ENCODE results near the gene PANX2.

The PANX2 gene

DNA sequence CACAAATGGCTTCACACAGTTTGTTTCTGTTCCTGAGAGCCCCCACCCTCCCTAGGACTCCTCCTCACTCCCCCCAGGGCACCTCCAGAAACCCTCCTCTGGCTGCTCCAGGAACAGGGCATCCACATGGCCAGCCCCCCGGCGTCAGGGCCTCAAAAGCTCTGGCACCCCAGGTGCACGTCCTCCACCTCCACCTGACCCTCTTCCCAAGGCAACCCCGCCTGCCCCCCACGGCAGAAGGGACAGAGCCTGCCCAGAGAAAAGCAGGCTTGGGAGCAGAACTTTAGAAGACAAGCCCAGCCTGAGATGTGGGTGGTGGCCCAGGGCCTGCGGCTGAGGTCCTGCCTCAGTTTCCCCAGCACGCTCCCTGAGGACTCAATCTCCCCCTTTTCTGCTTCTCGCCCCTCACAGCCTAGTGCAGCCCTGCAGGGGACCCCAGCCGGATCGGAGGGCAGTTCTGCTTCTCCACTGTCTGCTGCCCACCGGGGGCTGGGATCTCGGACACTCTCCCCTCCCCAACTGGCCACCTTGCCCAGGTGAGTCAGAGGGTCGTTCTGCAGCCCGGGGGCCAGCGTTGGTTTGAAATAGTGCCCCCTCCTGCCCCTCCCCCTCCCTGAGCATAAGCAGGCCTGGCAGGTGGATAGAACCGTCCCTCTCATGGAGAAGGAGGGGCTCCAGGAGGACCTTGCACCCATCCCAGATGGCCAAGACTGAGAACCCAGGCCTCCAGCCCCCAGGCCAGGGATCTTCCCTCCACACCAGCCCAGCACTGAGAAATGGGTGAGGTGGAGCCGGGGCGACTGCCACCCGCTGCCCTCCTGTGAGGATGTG lies 12.8 kb downstream of the PANX2 start:
- DNase-seq: no peak

DNA sequence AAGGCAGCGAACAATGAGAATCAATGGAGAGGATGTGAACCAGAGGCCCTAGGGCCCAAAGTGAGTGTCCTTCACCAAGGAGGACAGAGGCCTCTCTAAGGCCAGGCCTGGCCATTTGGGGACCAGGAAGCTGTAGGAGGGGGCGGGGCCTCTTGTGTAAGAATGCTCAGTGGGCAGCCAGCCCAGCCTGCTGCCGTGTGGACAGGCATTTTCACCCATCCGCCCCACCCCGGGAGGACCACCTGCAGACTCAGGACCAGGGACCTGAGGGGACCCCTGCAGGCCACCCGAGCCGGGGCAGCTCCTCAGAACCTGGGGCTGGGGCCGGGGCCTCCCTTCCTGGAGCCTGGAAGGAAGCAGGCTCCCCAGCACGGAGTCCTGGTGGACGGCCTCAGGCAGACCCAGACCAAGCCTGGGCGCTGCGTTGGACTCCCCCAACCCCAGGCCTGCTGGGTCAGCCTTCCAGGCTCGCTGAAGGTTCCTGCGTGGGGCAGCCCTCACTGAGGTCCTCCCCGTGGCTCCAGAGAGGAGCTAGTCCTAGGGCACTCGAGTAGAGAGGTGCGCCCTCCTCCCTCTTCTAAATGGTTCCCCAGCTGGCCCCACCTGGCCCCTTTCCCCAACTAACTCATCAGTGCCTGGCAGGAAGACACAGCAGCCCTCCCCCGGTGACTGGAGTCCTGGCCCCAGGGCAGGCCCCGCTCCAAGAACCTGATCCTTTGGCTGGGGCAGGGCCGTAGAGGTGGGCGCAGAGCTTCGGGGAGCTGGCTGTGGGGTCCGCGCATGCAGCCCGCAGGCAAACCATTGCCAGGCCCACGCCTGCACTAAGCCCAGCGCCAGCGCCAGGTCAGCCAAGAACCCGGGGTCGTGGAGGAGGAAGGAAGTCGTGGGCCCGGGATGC lies 13.7 kb downstream of the PANX2 start:
- peak in 4 of 58 donors; percentile 26 to 55 (median 37) for DNase-seq

DNA sequence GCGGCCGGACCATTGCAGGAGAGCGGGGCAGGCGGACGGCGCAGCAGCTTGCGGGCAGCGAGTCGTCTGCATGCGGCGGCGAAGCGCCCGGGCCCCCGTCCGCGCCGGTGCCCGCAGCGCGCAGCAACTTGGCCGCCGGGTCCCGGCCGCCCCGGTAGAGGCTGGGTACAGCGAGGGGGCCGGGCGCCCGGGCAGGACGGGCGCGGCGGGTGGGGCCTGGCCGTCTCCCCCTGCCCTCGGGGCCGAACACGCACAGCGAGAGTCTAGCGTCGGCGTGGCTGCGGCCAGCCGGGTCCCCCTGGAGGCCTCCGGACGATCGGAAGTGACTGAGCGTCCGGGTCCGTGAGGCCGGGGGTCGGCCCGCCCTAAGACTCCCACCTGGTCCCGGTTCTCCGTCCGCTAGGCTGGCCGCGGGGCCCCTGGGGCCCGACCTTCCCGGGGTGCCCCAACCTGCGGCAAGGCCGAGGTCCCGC lies 14.4 kb downstream of the PANX2 start:
- no peak for DNase-seq

DNA sequence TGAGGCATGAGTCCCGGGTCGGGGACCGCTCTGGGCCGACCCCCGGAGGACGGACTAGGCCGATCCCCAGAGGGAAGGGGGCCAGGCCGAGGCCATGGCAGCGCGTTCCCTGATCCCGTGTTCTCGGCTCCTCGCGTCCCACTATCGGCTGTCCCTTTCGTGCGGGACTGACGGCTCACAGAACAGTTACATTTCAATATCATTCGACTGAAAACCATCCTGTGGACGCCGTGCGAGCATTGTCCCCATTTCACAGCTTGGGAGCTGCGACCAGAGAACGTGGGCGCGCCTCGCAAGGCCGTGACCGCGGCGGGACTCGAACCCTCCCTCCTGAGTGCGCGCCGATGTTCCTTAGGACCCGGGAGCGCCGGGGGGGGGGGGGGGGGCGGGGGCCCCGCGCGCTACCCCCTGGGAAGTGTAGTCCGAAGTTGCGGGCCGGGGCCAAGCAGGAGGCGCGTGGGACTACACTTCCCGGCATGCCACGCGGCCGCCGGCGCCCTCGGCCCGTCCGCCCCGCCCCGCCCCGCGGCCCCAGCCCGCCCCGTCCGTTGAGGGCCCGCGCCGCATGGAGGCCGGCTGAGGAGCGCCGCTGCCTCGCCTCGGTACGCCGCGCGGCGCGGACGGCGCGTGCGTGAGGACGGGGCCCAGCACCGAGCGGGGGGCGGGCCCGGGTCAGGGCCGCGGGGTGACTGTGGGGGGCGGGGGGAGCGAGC lies 15.0 kb downstream of the PANX2 start, which contains the start of gene TRABD:
Gene TRABD, plus strand, starts transcription at position 539 of the 713 bp plus-strand sequence. CDS start 7,148 bp downstream, outside the sequence.
- DNase-seq: peak in 57 of 58 donors; percentile 25 to 90 (median 83)

DNA sequence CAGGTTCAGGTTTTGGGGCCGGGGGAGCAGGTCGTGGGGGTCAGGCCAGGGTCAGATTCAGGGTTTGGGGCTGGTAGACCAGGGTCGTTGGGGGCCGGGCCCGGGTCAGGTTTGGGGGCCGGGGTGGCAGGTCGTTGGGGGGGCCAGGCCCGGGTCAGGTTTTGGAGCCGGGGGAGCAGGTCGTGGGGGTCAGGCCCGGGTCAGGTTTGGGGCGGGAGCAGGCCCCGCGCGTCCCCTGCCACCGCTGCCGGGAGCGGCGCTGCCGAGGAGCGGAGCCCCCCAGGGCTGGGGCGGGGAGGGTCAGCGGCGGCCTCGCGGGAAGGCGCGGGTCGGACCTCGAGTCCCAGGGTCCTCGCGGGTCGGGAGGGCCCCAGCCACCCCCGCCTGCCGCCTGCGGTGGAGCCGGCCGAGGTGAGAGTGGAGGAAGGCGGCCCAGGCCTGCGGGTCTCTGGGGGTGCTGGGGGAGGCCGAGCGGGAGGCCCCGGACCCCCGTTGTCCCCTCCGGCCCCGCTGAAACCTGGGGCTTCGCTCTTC lies 15.7 kb downstream of the PANX2 start:
- peak in 1 of 58 donors; percentile 67 for DNase-seq

DNA sequence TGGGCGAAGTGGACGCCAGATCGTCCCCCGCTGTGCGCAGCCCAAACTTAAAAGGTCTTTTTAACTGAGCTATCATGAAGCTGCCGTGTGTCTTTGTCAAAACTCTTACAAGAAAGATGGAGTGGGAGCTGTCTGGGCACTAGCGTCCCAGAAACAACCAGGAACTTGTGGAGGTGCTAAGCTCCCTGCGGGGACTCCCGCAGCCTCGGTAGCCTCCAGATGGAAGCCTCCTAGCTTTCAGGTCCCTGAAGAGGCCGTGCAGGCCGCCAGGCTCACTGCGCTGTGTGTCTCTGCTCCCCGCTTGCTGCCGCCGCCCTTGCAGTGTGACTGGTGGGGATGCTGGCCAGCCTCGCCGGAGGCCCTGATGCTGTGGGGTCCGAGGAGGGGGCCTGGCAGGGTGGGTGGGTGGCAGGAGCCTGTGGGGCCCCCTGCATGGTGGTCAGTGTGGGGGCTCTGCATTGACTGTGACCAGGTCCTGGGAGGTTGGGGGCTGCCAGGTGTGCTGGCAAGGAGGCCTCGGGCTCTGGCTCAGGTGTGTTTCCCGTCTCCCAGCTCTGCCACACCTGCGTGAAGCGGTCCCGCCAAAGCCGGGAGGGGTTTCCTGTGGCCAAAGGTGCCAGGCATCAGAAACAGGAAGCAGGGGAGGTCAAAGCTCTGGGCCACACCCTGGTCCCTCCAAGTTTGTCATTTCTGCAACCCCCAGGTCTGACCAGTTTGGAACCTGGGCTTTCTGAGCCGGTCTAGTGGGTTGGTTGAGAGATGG lies 16.4 kb downstream of the PANX2 start:
- DNase-seq: no peak

DNA sequence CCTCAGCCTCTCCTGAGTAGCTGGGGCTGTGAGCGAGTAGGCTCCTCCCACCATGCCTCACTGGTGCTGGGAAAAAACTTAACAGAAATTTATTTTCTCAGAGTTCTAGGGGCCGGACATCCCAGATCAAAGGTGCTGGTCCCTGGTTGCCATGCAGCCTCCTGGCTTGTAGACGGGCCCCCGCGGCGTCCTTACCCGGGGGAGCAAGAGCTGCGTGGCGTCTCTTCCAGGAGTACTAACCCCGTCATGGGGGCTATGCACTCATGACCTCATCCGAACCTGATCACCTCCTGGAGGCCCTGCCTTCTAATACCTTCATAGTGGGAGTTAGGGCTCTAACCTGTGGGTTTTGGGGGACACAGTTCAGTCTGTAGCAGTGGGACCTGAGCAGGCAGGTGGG lies 17.8 kb downstream of the PANX2 start:
- no peak for DNase-seq

DNA sequence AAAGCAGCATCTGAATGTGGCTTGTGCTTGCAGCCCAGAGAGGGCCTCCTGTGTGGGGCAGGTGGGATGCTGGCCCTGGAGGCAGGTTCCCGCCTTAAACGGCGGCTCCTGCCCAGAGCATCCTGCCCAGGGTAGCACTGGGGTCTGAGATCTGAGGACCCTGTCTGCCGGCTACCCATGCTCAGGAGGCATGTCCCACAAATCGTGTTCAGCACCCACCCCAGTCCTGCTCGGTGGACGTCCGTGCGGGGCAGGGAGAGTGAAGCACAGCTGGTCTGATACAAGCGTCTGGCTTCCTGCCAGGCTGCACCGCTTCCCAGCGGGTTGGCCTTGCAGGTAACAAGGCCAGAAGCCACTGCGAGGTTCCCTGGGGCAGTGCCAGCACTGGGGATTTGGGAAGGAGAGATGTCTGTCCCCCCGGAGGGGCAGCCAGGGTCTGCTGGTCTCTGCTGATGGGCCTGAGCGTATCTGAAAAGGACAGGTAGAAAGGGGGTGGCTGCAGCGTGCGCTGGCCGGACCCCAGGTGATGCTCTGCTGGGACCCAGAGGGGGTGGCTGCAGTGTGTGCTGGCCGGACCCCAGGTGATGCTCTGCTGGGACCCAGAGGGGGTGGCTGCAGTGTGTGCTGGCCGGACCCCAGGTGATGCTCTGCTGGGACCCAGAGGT lies 18.8 kb downstream of the PANX2 start:
- no peak for DNase-seq

DNA sequence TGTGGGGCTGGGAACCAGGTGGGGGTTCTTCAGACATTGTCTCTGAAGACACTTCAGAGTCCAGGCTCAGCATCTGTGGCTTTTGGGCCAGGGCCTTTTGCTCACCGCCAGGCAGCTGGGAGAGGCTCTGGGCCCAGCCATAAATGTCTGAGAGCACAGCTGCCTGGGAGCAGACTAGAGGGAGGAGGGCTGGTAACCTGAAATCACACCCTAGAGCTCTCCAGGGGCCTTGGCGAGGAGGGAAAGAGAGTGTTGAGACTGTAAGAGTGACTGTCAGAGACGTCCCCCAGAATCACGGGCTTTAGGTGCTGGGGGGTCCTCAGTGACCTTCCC lies 19.3 kb downstream of the PANX2 start:
- no peak for DNase-seq

DNA sequence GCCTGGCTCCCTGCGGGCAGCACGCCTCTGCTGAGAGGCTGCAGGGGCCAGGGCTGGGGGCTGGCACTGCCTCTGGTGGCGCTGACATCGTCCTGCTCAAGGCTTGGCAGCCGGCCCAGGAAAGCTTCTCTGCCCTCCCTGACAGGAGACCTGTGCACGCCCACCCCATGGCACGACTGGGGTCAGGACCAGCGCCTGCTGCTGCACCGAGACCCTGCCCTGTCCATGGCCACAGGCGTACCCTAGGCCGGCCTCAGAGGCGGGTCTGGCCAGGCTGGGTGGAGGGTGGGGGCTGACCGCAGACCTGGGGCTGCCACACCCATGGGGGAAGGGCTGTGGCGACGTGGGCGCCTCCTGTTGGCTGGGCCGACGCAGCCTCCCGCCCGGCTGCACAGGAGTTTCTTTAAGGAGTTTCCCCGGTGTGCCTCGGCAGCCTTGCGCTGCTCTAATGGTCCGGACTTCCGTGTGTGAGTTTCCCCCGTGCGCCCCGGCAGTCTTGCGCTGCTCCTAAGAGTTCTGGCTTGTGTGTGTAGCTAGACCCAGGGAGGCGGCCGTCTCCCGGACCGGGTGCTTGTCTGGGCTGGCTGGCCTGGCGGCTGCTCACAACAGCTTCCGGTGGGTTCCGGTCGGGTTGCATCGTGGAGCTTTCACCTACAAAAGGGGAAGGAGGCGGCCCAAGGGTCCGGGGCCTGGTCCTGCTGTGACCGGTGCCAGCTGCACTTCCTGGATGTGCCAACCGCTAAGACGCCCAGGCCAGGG lies 19.8 kb downstream of the PANX2 start:
- peak in 5 of 58 donors; percentile 39 to 54 (median 46) for DNase-seq

DNA sequence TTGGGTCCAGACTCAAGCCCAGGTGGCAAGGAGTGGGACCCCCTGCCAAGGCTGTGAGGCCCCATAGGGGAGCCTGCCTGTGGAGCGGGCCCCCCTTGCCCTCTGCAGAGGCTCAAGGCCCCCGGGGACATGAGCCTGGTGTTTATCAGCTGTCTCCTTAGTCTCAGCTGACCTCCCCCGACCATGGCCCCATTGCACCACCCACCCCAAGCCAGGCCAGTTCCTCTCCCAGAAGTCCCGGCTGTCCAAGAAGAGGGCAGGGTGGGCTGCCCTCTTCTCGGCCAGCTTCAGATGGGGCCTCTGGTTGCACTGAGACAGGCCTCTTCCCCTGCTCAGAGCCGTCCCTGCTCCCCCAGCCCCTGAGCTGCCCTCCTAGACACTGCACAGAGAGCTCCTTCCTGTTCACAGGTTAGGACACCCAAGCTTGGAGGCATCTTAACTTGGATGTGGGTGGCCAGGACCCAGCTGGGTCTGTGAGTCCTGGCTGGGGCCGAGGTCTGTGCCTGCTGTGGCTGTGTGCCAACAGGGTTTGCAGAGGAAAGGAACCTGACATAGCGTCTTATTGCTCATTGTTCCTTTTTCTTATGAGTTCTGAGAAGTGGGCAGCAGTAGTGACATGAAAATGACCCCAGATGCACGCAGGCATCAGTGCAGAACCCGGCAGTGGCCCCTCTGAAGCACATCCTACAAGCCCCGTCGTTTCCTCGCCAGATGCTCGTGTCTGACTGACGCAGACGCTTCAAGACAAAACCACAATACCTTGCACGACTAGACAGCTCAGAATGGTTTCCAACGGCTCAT lies 20.6 kb downstream of the PANX2 start:
- DNase-seq: peak in 2 of 58 donors; percentile 21 to 28

DNA sequence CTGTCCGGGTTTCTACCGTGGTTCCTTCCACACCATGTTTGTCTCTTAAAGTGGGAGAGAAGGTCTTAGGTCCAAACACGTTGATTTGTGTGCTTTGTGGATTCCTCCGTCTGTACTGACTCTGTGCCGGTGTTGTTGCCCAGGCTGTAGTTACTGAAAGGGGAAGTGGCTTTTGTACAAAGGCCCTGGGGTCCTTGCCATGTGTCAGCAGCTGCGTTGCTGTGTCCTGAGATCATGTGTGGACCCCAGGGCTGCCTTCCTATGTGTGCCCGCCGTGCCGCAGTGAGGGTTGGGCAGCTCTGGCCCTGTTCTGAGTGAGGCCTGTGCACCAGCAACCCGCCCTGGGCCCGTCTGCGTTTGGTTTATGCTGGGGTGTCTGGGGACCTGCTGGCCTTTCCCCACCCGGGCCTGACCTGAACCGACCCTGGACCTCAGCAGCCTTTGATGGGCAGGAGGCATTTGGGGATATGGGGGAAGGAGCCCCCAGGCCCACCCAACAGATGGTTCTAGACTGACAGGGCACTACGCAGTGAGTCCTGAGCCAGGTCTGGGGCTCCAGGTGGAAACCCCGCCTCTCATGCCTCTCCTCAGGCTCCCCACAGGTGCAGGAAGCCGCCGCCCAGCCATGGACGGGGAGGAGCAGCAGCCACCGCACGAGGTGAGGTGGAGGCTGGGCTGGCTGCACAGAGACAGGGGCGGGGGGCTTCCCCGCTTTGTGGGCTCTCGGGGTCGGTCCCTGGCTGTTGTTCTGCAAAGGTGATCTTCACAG lies 22.1 kb downstream of the PANX2 start:
- DNase-seq: no peak

DNA sequence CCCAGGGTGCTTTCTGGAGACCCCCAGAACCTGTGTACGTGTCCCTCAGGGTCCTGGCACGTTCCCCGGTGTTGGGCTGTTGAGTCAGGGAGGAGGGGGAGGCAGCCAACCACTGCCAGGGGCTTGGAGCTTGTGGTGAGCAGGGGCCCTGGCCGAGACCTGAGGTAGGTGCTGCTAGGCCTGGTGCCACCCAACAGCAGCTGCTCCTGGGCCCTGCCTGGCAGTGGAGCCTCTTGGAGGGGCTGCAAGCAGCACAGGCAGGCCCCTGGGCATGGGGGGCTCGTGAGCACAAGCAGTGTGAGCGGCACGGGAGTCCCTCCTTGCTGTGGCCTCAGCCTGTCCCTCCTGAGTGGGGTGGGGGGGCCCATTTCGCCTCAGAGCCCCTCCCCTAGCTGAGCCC lies 23.1 kb downstream of the PANX2 start:
- DNase-seq: no peak

DNA sequence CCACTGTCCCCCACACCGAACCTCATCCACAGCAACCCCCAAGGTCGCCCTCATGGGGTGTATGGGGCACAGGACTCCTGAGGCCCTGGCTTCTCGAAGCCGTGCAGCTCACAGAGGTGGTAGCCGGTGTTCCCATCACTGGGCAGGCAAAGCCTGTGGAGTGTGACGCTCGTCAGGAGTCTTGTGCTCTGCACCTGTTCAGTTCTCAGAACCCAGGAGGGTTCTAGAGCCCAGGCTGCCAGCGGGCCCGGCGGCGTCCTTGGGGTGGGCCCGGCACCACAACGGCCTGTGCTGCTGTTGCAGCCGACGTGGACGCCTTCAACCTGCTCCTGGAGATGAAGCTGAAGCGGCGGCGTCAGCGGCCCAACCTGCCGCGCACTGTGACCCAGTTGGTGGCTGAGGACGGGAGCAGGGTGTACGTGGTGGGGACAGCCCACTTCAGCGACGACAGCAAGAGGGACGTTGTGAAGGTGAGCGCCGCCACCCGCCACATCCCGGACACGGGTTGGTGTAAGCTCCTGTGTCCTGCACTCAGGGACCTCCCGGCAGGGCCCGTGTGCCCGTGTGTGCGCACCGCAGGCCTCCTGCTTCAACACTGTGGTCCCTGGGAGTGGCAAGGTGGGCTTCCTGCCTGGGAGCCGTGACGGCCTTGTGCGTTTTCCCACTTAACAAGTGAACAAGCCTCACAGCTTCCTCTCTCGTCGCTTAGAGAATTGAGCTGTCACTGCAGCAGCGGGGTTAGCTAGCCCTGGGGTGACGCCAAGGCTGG lies 23.7 kb downstream of the PANX2 start:
- no peak for DNase-seq

DNA sequence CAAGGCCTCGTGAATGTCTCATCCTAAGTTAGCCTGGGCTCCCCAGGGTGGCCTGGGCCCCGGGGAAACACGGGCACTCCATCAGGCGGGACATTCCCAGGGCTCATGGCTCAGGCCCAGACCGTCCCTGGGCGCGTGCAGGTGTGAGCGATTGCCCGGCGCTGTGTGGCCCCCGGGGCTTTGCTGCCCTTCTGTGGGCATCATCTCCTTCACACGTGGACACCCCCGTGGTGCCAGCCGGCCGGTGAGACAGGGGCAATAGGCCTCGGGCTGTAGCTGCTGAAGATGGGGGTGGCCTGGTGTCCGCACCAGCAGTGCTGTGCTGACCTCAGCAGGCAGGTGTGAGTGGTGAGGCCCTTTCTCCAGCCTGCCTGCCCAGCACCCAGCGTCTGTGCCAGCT lies 25.7 kb downstream of the PANX2 start:
- no peak for DNase-seq

DNA sequence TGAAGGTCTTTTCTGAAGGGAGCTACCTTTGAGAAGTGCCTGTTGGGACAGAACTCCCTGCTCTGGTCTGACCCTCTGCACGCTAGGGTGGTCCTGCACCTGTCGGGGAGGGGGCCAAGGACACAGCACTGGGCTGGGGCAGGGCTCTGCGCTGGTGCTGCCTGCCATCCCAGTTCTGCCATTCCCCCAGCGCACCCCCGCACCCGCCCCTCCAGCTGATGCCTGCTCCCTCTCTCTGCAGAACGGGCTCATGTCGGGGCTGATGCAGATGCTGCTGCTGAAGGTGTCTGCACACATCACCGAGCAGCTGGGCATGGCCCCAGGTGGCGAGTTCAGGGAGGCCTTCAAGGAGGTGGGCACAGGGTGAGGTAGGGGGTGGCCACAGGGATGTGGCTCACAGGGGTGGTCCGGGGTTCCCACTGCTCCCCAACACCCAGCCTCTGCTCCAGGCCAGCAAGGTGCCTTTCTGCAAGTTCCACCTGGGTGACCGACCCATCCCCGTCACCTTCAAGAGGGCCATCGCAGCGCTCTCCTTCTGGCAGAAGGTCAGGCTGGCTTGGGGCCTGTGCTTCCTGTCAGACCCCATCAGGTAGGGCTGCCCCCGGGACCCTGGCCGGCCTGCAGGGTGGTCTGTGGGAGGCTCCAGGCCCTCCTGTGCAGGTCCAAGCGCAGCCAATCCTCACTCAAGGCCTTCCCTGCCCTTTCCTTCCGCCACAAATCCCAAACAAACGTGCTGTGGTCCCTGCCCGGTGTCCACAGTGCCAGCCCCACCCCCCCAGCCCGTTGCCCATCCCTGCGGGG lies 26.7 kb downstream of the PANX2 start:
- no peak for DNase-seq
